ENCODE results near the gene TMC2. TPM values are rescaled to one million over a fixed set of nuclear protein-coding genes. Genes with fewer than 3 reads are reported as not detected.

Gene TMC2
- total and polyA plus RNA-seq, 2 of the 8 experiments (the other 6 are each of a cell fraction or from before 2014, with no cell fraction given), result not detected

DNA sequence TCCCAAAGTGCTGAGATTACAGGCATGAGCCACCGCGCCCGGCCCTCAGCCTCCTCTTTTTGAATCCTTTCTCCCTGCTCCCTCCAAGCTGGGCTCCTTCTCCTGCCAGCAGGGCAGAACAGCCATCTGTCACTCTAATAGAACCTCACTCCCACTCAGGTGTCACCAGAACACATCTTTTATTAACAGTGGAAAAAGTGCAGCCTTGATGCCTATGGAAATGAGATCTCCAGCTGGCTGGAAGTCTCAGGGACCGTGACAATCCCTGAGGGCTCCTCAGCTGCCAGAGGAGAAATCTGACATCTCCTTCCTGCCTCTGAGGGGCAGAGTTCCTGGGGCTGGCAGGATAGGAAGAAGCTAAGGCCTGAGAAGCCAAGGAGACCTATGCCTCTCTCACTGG, 28.0 kb downstream of the TMC2 start:
- no peak overlapping the region for H2BK20ac ChIP-seq (ENCODE audit: low read length)
- H3K9ac ChIP-seq (replicated peaks in 1 of 4; ENCODE audit: extremely low read depth in 1 of 4, low read depth in 3 of 4, low read length in 3 of 4), result no peak overlapping the region
- no peak overlapping the region for H2BK12ac ChIP-seq (ENCODE audit: low read depth, low read length)
- no peak overlapping the region for H3K4me3 ChIP-seq (ENCODE audit: extremely low read depth in 1 of 4, insufficient read depth in 2 of 4, low read depth in 3 of 4, low read length in 4 of 4)
- CTCF ChIA-PET (ENCODE audit: partially characterized antibody), result interaction anchor here (0.9 to 2.5 kb wide), 2 partner anchors 40 to 43 kb away, joined by 3 to 8 read pairs; no protein-coding TSS in a partner anchor
- no peak overlapping the region for H3K23ac ChIP-seq (ENCODE audit: insufficient read length)
- TF ChIP-seq HDAC2 (IDR thresholded peaks at IDR 0.05; ENCODE audit: borderline replicate concordance in 1 of 2, low read depth in 2 of 2, low read length in 2 of 2) (no peak), CBX5 (IDR thresholded peaks at IDR 0.05; ENCODE audit: low read depth, low read length) (no peak), MAFK (IDR thresholded peaks at IDR 0.05; ENCODE audit: low read depth, low read length) (no peak), EP300 (IDR thresholded peaks at IDR 0.05; ENCODE audit: borderline replicate concordance in 1 of 2, low read depth in 2 of 2, low read length in 2 of 2) (no peak), SAP30 (IDR thresholded peaks at IDR 0.05; ENCODE audit: insufficient read depth, insufficient replicate concordance, low read length) (no peak)
- FAIRE-seq, result no peak
- H2AFZ ChIP-seq (ENCODE audit: low read length), result no peak overlapping the region
- H3K79me1 ChIP-seq (ENCODE audit: low read depth, low read length), result no peaks in the 10 kb centered on the region
- no peaks in the 10 kb centered on the region for H4K20me1 ChIP-seq (replicated peaks in 1 of 2; ENCODE audit: control insufficient read depth in 1 of 2, insufficient read depth in 2 of 2, low read length in 2 of 2)
- no peak overlapping the region for H3K56ac ChIP-seq (replicated peaks; ENCODE audit: insufficient read length, low read depth, low read length)
- H2BK5ac ChIP-seq (ENCODE audit: low read depth, low read length), result no peak overlapping the region
- H4K5ac ChIP-seq (ENCODE audit: insufficient read length, low read depth, low read length), result no peak overlapping the region
- 70% methylated on average over 1 of the region's 4 CpGs; no CpG with 5 or more reads in 1 of the 2 experiments for WGBS, 2 experiments (ENCODE audit: extremely low coverage in 1 of 2, insufficient coverage in 1 of 2, insufficient read length in 1 of 2, insufficient replicate concordance in 2 of 2, low coverage in 1 of 2, low lambda C conversion rate in 2 of 2, missing lambda C conversion rate in 1 of 2)
- H4K91ac ChIP-seq (replicated peaks; ENCODE audit: insufficient read length, low read length), result no peak overlapping the region
- H4K8ac ChIP-seq (ENCODE audit: extremely low read depth, insufficient read depth, low read length), result no peak overlapping the region
- no peaks in the 10 kb centered on the region for H3K79me2 ChIP-seq (ENCODE audit: control insufficient read depth in 1 of 2, insufficient read depth in 2 of 2, low read length in 2 of 2)
- H2BK120ac ChIP-seq (replicated peaks; ENCODE audit: low read depth, low read length), result no peak overlapping the region
- H3K27me3 ChIP-seq (replicated peaks in 1 of 4; ENCODE audit: control insufficient read depth in 3 of 4, extremely low read depth in 1 of 4, insufficient read depth in 3 of 4, low read length in 3 of 4), result peaks cover 7 to 13% (median 9%) of the 10 kb centered on the region in 4 experiments
- H2BK15ac ChIP-seq (ENCODE audit: low read length), result no peak overlapping the region
- H3K4ac ChIP-seq (replicated peaks; ENCODE audit: insufficient read length, low read depth, low read length), result no peak overlapping the region
- H3K23me2 ChIP-seq (ENCODE audit: low read depth, low read length), result no peaks in the 10 kb centered on the region
- H3K36me3 ChIP-seq (ENCODE audit: control insufficient read depth in 2 of 4, insufficient read depth in 4 of 4, low read length in 3 of 4), result no peaks in the 10 kb centered on the region
- H3K18ac ChIP-seq (ENCODE audit: extremely low read depth, low read length), result no peak overlapping the region
- H3K14ac ChIP-seq (ENCODE audit: insufficient read length), result no peak overlapping the region
- H3K9me3 ChIP-seq (ENCODE audit: insufficient read depth in 2 of 2, low read depth in 1 of 2, low read length in 1 of 2), result no peaks in the 10 kb centered on the region
- no peak overlapping the region for H2AK5ac ChIP-seq (ENCODE audit: low read depth, low read length)
- no peak overlapping the region for H3K4me2 ChIP-seq (ENCODE audit: insufficient read depth in 1 of 2, low read depth in 2 of 2, low read length in 2 of 2)
- H3K4me1 ChIP-seq (replicated peaks in 1 of 4; ENCODE audit: control insufficient read depth in 3 of 4, insufficient read depth in 4 of 4, low read length in 3 of 4), result no peaks in the 10 kb centered on the region
- POLR2A ChIA-PET (ENCODE audit: partially characterized antibody), result interaction anchor here (0.7 to 1.5 kb wide), 4 partner anchors 88 to 100 kb away, joined by 3 to 8 read pairs (median 5); partner anchors contain the start of genes IDH3B and NOP56
- DNase-seq (ENCODE audit: low read depth in 1 of 2, low spot score in 2 of 2), result no peak
- no peak overlapping the region for H3K27ac ChIP-seq (ENCODE audit: low read depth, low read length)

All from H1 (cell line).